AG04449 (cell line): ENCODE results near the gene TFEB.

ENCODE experiments used
- CTCF ChIA-PET: fragments of 350-600 bp; formaldehyde crosslinking; extraction: SDS; loops from one replicate; lab custom pipeline; 2021; ENCODE audit warnings: antibody characterized with exemption; lab: Yijun Ruan, JAX
- POLR2A ChIA-PET: fragments of 400-600, 350-600 bp; formaldehyde crosslinking; extraction: SDS; loops from one replicate; lab custom pipeline; 2020; ENCODE audit warnings: antibody characterized with exemption, inconsistent platforms; lab: Yijun Ruan, JAX
- DNase-seq: peaks from one replicate; pipeline ENCODE4 v3.0.0-alpha.2; 2010; ENCODE audit warnings: low read depth, low spot score
- H3K4me3 ChIP-seq: 2 replicates; pipeline ENCODE4 v1.5.1; 2011; ENCODE audit warnings: low read depth, mild to moderate bottlenecking, control low read depth, low read length
- CTCF ChIP-seq: IDR thresholded peaks from one replicate; pipeline ENCODE4 v1.5.1; 2011; ENCODE audit warnings: mild to moderate bottlenecking, moderate library complexity, low read length, control low read depth, inconsistent platforms; ENCODE audit not compliant: insufficient read depth; ENCODE audit errors: missing control alignments

The TFEB gene

GRCh38 chr6:41736186-41736733, 852 bp upstream of the TFEB start:
- CTCF ChIA-PET: interaction anchor here (0.5 to 6.0 kb wide), 14 partner anchors 13 to 368 kb away, joined by 3 to 50 read pairs (median 10); partner anchors contain the start of gene TOMM6
- POLR2A ChIA-PET: no interaction called here
- no peak for TF ChIP-seq CTCF
- DNase-seq: no peak
- no peak overlapping the region for H3K4me3 ChIP-seq

GRCh38 chr6:41734666-41735426, 562 bp downstream of the TFEB start:
- TF ChIP-seq CTCF: no peak
- POLR2A ChIA-PET: interaction anchor here (0.8 to 2.6 kb wide), 7 partner anchors 12 to 51 kb away, joined by 3 to 10 read pairs (median 4); no protein-coding TSS in a partner anchor
- peak overlapping the region; percentile 73 for H3K4me3 ChIP-seq
- CTCF ChIA-PET: interaction anchor here (0.6 to 6.0 kb wide), 19 partner anchors 12 to 367 kb away, joined by 3 to 50 read pairs (median 6); partner anchors contain the start of gene TOMM6
- no peak for DNase-seq

GRCh38 chr6:41733707-41734665, 1.4 kb downstream of the TFEB start:
- ChIA-PET CTCF (interaction anchor here (0.9 to 6.0 kb wide), 18 partner anchors 9 to 366 kb away, joined by 3 to 50 read pairs (median 6); partner anchors contain the start of gene TOMM6), POLR2A (interaction anchor here (0.7 to 2.6 kb wide), 12 partner anchors 11 to 317 kb away, joined by 3 to 10 read pairs (median 4); partner anchors contain the start of gene TAF8)
- H3K4me3 ChIP-seq: peak overlapping the region; percentile 73
- TF ChIP-seq CTCF: no peak
- DNase-seq: no peak

GRCh38 chr6:41733360-41733706, 2.1 kb downstream of the TFEB start:
- POLR2A ChIA-PET: interaction anchor here (0.7 to 2.6 kb wide), 9 partner anchors 10 to 317 kb away, joined by 3 to 10 read pairs (median 8); partner anchors contain the start of gene TAF8
- no peak for DNase-seq
- CTCF ChIA-PET: interaction anchor here (0.9 to 6.0 kb wide), 15 partner anchors 9 to 365 kb away, joined by 3 to 50 read pairs (median 6); no protein-coding TSS in a partner anchor
- peak overlapping the region; percentile 73 for H3K4me3 ChIP-seq
- no peak for TF ChIP-seq CTCF

- H3K4me3 ChIP-seq: peak overlapping the region; percentile 73
- ChIA-PET POLR2A (interaction anchor here (0.7 to 2.6 kb wide), 7 partner anchors 10 to 318 kb away, joined by 3 to 10 read pairs (median 8); partner anchors contain the start of gene TAF8), CTCF (interaction anchor here (0.9 to 6.0 kb wide), 11 partner anchors 10 to 365 kb away, joined by 3 to 50 read pairs (median 15); no protein-coding TSS in a partner anchor)
- no peak for TF ChIP-seq CTCF
- DNase-seq: no peak
Observed at GRCh38 chr6:41732591-41733359, 2.6 kb downstream of the TFEB start.
